ENCODE measurements around the gene TMEM51.
A peak's percentile ranks its signal among the peaks of the same experiment; 100 is the strongest.

Gene TMEM51

GRCh38 chr1:15153184-15153841 is at the start of gene TMEM51:
Gene TMEM51 (plus strand): TSS chr1:15153747. CDS start chr1:15215088, 61,341 bp downstream.
- peak; percentile 18 for DNase-seq (ENCODE audit: low spot score)

- DNase-seq (ENCODE audit: low spot score), result no peak
These were observed 49.6 kb upstream of the TMEM51 start for GRCh38 chr1:15103906-15104305.

GRCh38 chr1:15104768-15105167 is 48.8 kb upstream of the TMEM51 start:
- DNase-seq (ENCODE audit: low spot score), result no peak

- no peak for DNase-seq (ENCODE audit: low spot score)
These were observed 46.9 kb upstream of the TMEM51 start for GRCh38 chr1:15106608-15107007.

- no peak for DNase-seq (ENCODE audit: low spot score)
These were observed 46.4 kb upstream of the TMEM51 start for GRCh38 chr1:15107058-15107687.

- DNase-seq (ENCODE audit: low spot score), result no peak
These were observed 45.6 kb upstream of the TMEM51 start for GRCh38 chr1:15107911-15108310.

- DNase-seq (ENCODE audit: low spot score), result no peak
These were observed 43.2 kb upstream of the TMEM51 start for GRCh38 chr1:15110128-15110866.

- DNase-seq (ENCODE audit: low spot score), result no peak
These were observed 42.7 kb upstream of the TMEM51 start for GRCh38 chr1:15110867-15111230.

GRCh38 chr1:15113146-15113545 is 40.4 kb upstream of the TMEM51 start:
- no peak for DNase-seq (ENCODE audit: low spot score)

- no peak for DNase-seq (ENCODE audit: low spot score)
These were observed 38.7 kb upstream of the TMEM51 start for GRCh38 chr1:15114884-15115283.

GRCh38 chr1:15115542-15116330 is 37.8 kb upstream of the TMEM51 start:
- DNase-seq (ENCODE audit: low spot score), result no peak

- DNase-seq (ENCODE audit: low spot score), result no peak
These were observed 36.6 kb upstream of the TMEM51 start for GRCh38 chr1:15116966-15117365.

GRCh38 chr1:15117671-15118325 is 35.7 kb upstream of the TMEM51 start:
- DNase-seq (ENCODE audit: low spot score), result no peak

- no peak for DNase-seq (ENCODE audit: low spot score)
These were observed 35.0 kb upstream of the TMEM51 start for GRCh38 chr1:15118579-15118978.

GRCh38 chr1:15120251-15120945 is 33.1 kb upstream of the TMEM51 start:
- no peak for DNase-seq (ENCODE audit: low spot score)

- no peak for DNase-seq (ENCODE audit: low spot score)
These were observed 31.2 kb upstream of the TMEM51 start for GRCh38 chr1:15122331-15122730.

GRCh38 chr1:15123270-15123669 is 30.3 kb upstream of the TMEM51 start:
- no peak for DNase-seq (ENCODE audit: low spot score)

GRCh38 chr1:15123925-15124324 is 29.6 kb upstream of the TMEM51 start:
- no peak for DNase-seq (ENCODE audit: low spot score)

GRCh38 chr1:15124362-15125100 is 29.0 kb upstream of the TMEM51 start:
- DNase-seq (ENCODE audit: low spot score), result no peak

- DNase-seq (ENCODE audit: low spot score), result no peak
These were observed 28.3 kb upstream of the TMEM51 start for GRCh38 chr1:15125101-15125745.

All from putamen (tissue), 1 donor.